B cell (primary cell): ENCODE data around the gene CAMTA1. TPM values are rescaled to one million over a fixed set of nuclear protein-coding genes. Genes with fewer than 3 reads are reported as not detected.
A peak's percentile ranks its signal among the peaks of the same experiment; 100 is the strongest.

Experiments
- ATAC-seq: fragments of 200-7000 bp; cut with Tn5 transposase; one replicate; pipeline ENCODE4 v1.10.0; 2021; ENCODE audit warnings: low read depth, mild to moderate bottlenecking, moderate number of reproducible peaks, moderate library complexity
- CTCF ChIA-PET: fragments of 350-600 bp; sonication (Branson Sonifier 250); formaldehyde crosslinking; loops from one replicate; lab custom pipeline; 2021; ENCODE audit warnings: antibody characterized with exemption, inconsistent platforms; lab: Charles Lee
- POLR2A ChIA-PET: fragments of 350-600 bp; sonication (Branson Sonifier 250); formaldehyde crosslinking; loops from one replicate; lab custom pipeline; 2021; ENCODE audit warnings: antibody characterized with exemption; lab: Charles Lee
- DNase-seq: peaks from one replicate; pipeline ENCODE4 v3.0.0; 2013
- H2AFZ ChIP-seq: 2 replicates; pipeline ENCODE4 v1.6.1; 2012; ENCODE audit warnings: mild to moderate bottlenecking, low read depth, low read length; ENCODE audit not compliant: insufficient read depth, poor library complexity, severe bottlenecking
- H3K27ac ChIP-seq, 2 donors: 1 replicate in 1 of 2; 2 replicates in 1 of 2; pipeline ENCODE4 v1.5.1; 2012 to 2013; ENCODE audit warnings: low read length in 2 of 2, mild to moderate bottlenecking in 2 of 2, moderate library complexity in 1 of 2
- H3K27me3 ChIP-seq, 4 experiments: fragments of 200-600 bp in 1 of 4; sonication (generic) in 1 of 4; replicated peaks in 1 of 4; 1 replicate in 2 of 4; 2 replicates in 2 of 4; pipeline versions ENCODE4 v1.6.1 to v1.7.0; 2013 to 2016; ENCODE audit warnings: low read length in 3 of 4, mild to moderate bottlenecking in 2 of 4, mixed read lengths in 1 of 4, moderate library complexity in 1 of 4; ENCODE audit not compliant: insufficient read depth in 4 of 4, control insufficient read depth in 3 of 4; ENCODE audit errors: control extremely low read depth in 1 of 4
- H3K36me3 ChIP-seq, 2 experiments: replicated peaks in 1 of 2; 1 replicate in 1 of 2; 2 replicates in 1 of 2; pipeline versions ENCODE4 v1.6.1 to v1.7.1; 2013; ENCODE audit warnings: low read length in 1 of 2; ENCODE audit not compliant: insufficient read depth in 2 of 2, control insufficient read depth in 1 of 2; ENCODE audit errors: control extremely low read depth in 1 of 2, extremely low read depth in 1 of 2
- H3K4me1 ChIP-seq, 2 donors: fragments of 200-600 bp in 1 of 2; sonication (generic) in 1 of 2; 1 replicate in 1 of 2; 2 replicates in 1 of 2; pipeline versions ENCODE4 v1.5.1 to v1.6.1; 2013 to 2017; ENCODE audit warnings: low read length in 2 of 2; ENCODE audit not compliant: control insufficient read depth in 2 of 2, insufficient read depth in 2 of 2
- H3K4me2 ChIP-seq: replicated peaks from 2 replicates; pipeline ENCODE3; 2012; ENCODE audit warnings: mild to moderate bottlenecking, low read depth, low read length; ENCODE audit not compliant: poor library complexity, severe bottlenecking
- H3K4me3 ChIP-seq, 5 experiments: fragments of 200-600 bp in 1 of 5; sonication (generic) in 1 of 5; 1 replicate in 3 of 5; 2 replicates in 2 of 5; pipeline versions ENCODE4 v1.5.1 to v1.7.0; 2011 to 2016; ENCODE audit warnings: low read length in 4 of 5, mild to moderate bottlenecking in 4 of 5, low read depth in 2 of 5, control low read depth in 1 of 5, moderate library complexity in 1 of 5; ENCODE audit not compliant: insufficient read depth in 1 of 5; ENCODE audit errors: control extremely low read depth in 1 of 5, extremely low read depth in 1 of 5
- H3K79me2 ChIP-seq: fragments of 200-600 bp; sonication (generic); one replicate; pipeline ENCODE4 v1.6.0; 2016; ENCODE audit warnings: low read length; ENCODE audit not compliant: control insufficient read depth, insufficient read depth
- H3K9ac ChIP-seq: fragments of 200-600 bp; sonication (generic); 2 replicates; pipeline ENCODE4 v1.6.1; 2017; ENCODE audit warnings: mild to moderate bottlenecking, low read length, moderate library complexity
- H3K9me3 ChIP-seq, 3 donors: one replicate each; pipeline versions ENCODE4 v1.6.1 to v1.7.1; 2013; ENCODE audit warnings: low read length in 2 of 3; ENCODE audit not compliant: control insufficient read depth in 2 of 3, insufficient read depth in 1 of 3; ENCODE audit errors: control extremely low read depth in 1 of 3
- H4K20me1 ChIP-seq: 2 replicates; pipeline ENCODE4 v1.6.0; 2012; ENCODE audit warnings: mild to moderate bottlenecking, low read length; ENCODE audit not compliant: insufficient read depth, control insufficient read depth, poor library complexity, severe bottlenecking
- H3K27ac Mint-ChIP-seq: one replicate; pipeline ENCODE4 v1.8.0; 2021; ENCODE audit warnings: mixed read lengths
- H3K27me3 Mint-ChIP-seq: one replicate; pipeline ENCODE4 v1.8.0; 2021; ENCODE audit warnings: mixed read lengths
- H3K4me1 Mint-ChIP-seq: one replicate; pipeline ENCODE4 v1.8.0; 2021; ENCODE audit warnings: mixed read lengths
- H3K4me3 Mint-ChIP-seq: one replicate; pipeline ENCODE4 v1.8.0; 2021; ENCODE audit warnings: mixed read lengths
- H3K9me3 Mint-ChIP-seq: one replicate; pipeline ENCODE4 v1.8.0; 2022; ENCODE audit warnings: mixed read lengths; ENCODE audit not compliant: insufficient read depth
- EZH2 ChIP-seq: IDR thresholded peaks from 2 replicates; pipeline ENCODE4 v1.6.1; 2012; ENCODE audit warnings: borderline replicate concordance, low read depth, mild to moderate bottlenecking, moderate library complexity, low read length; ENCODE audit not compliant: insufficient read depth, poor library complexity, severe bottlenecking
- WGBS: methylation state at CpG from one replicate; pipeline ENCODE4 v1.1.5; 2013; ENCODE audit warnings: missing lambda C conversion rate; ENCODE audit not compliant: insufficient coverage; 5-methylcytosine and 5-hydroxymethylcytosine counted together
- intact Hi-C: fragments of 100-400 bp; cut with micrococcal nuclease; formaldehyde crosslinking; loops from one replicate; pipeline ENCODE4 v1.10.0; 2022
- polyA plus RNA-seq: library from polyadenylated mRNA; depleted of rRNA; stranded (reverse); fragments of >200 nt; gene quantifications from 2 replicates; pipeline ENCODE4 v1.2.3, GENCODE V29; 2012
- total RNA-seq, 2 donors: library from RNA; stranded (reverse); fragments of 120-200 nt in 1 of 2; gene quantifications; 1 replicate in 1 of 2; 2 replicates in 1 of 2; pipeline versions ENCODE4 v1.2.3 to v1.2.4, GENCODE V29; 2013 to 2022
- TF ChIP-seq, protein P1 (sequence below): fragments of 200-600 bp; IDR thresholded peaks from one replicate; pipeline ENCODE4 v1.8.0; 2022; ENCODE audit warnings: antibody characterized with exemption, mild to moderate bottlenecking

Gene CAMTA1
- total and polyA plus RNA-seq, 2 donors (not counting 1 experiment from before 2014, with no cell fraction given) = 42.2 to 45.7 TPM

DNA sequence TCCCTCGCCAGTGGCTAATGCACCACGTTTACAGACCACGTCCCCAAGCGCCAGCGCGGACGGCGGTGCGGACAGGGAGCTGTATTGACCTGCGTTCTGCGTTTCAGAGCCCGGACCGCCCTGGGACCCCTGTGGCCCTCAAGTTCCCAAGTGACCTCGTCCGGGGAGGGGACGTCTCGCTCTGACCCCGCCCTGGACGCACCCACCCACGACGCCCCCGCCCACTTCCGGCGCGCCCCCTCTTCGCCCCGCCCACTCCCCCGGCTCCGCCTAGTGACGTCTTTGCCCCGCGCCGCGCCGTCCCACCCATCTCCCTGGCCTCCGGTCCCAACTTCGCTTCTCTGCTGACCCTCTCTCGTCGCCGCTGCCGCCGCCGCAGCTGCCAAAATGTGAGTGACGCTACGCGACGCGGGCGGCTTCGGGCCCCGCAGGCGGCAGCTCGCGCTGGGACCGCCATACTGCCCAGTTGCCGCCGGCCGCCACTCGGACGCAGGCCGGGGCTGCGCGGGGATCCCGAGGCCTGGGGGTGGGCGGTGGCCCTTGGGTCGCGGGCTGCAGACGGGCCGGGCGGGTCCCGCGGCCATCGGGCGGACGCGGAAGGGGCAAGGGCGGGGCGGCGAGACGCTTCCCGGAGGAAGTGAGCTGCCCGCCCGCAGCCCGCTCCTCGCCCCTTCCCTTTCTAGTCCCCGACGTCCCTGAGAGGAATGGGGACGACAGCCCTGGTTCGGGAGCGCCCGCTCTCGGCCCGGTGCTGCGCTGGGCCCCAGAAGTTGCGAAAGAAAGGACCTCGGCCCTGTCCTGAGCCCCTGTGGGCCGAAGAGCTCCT, 986.0 kb downstream of the CAMTA1 start, which contains the start of gene VAMP3:
VAMP3 (plus strand) TSS at position 300 of the 826 bp plus-strand sequence; CDS start at position 388, 88 bp downstream.
- Histone ChIP-seq H3K27ac (peak within 1 kb of the TSS; percentile 59 to 86), H4K20me1 (peaks cover 12% of the 10 kb centered on the region), H3K9ac (peak within 1 kb of the TSS; percentile 87), H2AFZ (peak within 1 kb of the TSS; percentile 87), H3K4me1 (peaks cover 12 to 15% of the 10 kb centered on the region in 2 donors), H3K36me3 (peaks cover 4 to 13% of the 10 kb centered on the region in 2 experiments), H3K9me3 (no peaks in the 10 kb centered on the region), H3K79me2 (peaks cover 18% of the 10 kb centered on the region), H3K4me3 (peak within 1 kb of the TSS; percentile 70 to 86 (median 77)), H3K4me2 (peak within 1 kb of the TSS; percentile 97), H3K27me3 (no peaks in the 10 kb centered on the region)
- Mint-ChIP-seq H3K4me1 (peaks cover 28% of the 10 kb centered on the region), H3K27ac (peak within 1 kb of the TSS; percentile 88), H3K4me3 (peak within 1 kb of the TSS; percentile 89), H3K27me3 (no peaks in the 10 kb centered on the region), H3K9me3 (no peaks in the 10 kb centered on the region)
- no peak for TF ChIP-seq EZH2
- TF ChIP-seq, protein P1, sequence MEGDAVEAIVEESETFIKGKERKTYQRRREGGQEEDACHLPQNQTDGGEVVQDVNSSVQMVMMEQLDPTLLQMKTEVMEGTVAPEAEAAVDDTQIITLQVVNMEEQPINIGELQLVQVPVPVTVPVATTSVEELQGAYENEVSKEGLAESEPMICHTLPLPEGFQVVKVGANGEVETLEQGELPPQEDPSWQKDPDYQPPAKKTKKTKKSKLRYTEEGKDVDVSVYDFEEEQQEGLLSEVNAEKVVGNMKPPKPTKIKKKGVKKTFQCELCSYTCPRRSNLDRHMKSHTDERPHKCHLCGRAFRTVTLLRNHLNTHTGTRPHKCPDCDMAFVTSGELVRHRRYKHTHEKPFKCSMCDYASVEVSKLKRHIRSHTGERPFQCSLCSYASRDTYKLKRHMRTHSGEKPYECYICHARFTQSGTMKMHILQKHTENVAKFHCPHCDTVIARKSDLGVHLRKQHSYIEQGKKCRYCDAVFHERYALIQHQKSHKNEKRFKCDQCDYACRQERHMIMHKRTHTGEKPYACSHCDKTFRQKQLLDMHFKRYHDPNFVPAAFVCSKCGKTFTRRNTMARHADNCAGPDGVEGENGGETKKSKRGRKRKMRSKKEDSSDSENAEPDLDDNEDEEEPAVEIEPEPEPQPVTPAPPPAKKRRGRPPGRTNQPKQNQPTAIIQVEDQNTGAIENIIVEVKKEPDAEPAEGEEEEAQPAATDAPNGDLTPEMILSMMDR = no peak
- WGBS = under 1% methylated on average over 94 of the region's 97 CpGs
- intact Hi-C loops = loop anchor here (1.0 to 10.0 kb wide), 4 partner anchors 12 to 1044 kb away; partner anchors contain the start of genes PARK7 and RERE
- CTCF ChIA-PET = interaction anchor here (1.4 kb wide), 1 partner anchor 102 kb away, joined by 6 read pairs; no protein-coding TSS in a partner anchor
- peak; percentile 96 for ATAC-seq
- peak; percentile 86 for DNase-seq
- POLR2A ChIA-PET = interaction anchor here (1.4 kb wide), 1 partner anchor 12 kb away, joined by 5 read pairs; the partner anchor contains the start of gene PER3
